GM19455 (cell line): ENCODE data around the gene MIEN1.
"Not testable (repeated sequence)": the region's sequence is repeated elsewhere in the genome, so short reads cannot be mapped to it uniquely, and the experiment has no call there.

Experiments
- ATAC-seq: cut with Tn5 transposase; IDR thresholded peaks from one replicate; pipeline ENCODE4 v1.9.1; 2021; ENCODE audit not compliant: unreplicated experiment

The MIEN1 gene

DNA sequence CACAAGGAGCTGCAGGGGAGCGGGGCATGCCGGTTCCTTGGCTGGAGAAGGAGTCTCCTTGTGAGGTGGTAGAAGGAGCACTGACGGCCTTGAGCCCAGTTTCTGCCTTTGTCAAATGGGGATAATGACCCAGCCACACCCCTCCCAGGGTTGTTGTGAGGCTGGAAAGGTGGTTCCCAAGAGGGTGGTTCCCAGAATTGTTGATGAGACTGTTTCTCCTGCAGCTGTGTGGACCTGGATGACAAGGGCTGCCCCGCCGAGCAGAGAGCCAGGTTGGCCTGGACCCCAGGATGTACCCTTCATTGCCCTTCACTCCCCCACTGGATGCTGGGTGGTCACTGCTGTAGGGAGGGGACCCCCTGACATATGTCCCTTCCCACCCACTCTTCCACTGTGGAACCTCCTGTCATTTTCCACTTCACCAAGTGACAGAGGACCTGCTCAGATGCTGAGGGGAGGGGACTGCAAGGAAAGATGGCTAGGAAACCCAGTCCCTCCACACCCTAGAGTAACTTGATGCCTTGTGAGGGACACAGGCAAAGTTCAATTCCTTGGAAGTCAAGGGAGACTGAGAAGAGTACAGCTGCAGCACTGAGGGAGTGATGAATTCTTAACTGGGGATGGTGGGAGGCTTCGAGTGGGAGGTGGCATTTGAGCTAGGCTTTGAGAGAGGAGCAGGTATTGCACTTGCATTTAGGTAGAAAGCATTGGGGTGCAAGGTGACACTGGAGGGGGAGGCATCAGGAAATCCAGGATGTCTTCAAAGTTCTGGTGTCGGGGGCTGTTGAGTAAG, 10.6 kb downstream of the MIEN1 start:
- no peak for ATAC-seq

DNA sequence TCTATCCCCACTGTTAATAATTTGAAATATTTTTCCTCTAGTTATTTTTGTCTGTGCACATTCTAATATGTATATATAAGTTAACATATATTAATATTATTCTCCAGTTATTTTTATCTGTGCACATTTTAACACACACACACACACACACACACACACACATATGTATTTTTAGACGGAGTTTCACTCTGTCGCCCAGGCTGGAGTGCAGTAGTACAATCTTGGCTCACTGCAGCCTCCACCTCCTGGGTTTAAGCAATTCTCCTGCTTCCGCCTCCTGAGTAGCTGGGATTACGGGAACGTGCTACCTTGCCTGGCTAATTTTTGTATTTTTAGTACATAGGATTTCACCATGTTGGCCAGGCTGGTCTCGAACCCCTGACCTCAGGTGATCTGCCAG, 12.7 kb downstream of the MIEN1 start:
- ATAC-seq: no peak

DNA sequence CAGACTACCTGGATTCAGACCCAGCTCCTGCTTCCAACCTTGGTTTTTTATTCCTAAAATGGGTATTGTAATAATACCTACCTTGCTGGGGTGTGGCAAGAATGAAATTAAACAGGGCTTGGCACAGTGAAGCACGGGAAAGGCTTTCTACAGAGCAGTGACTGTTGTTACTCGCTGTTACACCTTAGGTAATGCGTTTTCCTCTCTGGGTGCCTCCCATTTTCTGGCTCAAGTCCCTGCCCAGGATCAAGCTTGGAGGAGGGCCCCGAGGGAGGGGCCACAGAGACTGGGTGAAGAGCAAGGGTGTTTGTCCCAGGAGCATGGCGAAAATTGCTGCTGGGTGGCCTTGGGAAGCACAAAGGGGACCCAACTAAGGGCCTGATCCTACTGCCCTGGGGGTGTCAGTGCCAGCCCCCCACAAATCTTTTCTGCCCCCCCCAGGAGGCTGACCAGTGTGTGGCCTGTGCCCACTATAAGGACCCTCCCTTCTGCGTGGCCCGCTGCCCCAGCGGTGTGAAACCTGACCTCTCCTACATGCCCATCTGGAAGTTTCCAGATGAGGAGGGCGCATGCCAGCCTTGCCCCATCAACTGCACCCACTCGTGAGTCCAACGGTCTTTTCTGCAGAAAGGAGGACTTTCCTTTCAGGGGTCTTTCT, 13.3 kb downstream of the MIEN1 start:
- ATAC-seq: no peak

DNA sequence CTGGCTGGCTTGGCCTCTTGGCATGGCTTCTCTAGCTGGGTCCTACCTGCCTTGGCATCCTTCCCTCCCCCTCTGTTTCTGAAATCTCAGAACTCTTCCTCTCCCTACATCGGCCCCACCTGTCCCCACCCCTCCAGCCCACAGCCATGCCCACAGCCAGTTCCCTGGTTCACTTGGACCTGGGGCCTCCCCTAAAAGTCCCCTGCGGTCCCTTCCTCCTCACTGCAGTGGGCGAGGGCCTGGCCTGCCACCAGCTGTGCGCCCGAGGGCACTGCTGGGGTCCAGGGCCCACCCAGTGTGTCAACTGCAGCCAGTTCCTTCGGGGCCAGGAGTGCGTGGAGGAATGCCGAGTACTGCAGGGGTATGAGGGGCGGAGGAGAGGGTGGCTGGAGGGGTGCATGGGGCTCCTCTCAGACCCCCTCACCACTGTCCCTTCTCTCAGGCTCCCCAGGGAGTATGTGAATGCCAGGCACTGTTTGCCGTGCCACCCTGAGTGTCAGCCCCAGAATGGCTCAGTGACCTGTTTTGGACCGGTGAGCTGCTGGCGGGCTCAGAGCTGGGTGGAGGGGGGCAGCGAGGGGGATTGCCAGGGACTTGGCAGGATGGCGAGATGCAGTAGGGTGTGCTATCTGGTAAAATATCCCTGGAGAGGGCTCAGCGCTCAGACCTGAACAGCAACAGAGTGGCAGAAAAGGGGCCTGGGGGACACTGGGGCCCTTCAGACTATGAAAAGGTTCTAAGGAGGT, 14.1 kb downstream of the MIEN1 start:
- ATAC-seq: no peak

DNA sequence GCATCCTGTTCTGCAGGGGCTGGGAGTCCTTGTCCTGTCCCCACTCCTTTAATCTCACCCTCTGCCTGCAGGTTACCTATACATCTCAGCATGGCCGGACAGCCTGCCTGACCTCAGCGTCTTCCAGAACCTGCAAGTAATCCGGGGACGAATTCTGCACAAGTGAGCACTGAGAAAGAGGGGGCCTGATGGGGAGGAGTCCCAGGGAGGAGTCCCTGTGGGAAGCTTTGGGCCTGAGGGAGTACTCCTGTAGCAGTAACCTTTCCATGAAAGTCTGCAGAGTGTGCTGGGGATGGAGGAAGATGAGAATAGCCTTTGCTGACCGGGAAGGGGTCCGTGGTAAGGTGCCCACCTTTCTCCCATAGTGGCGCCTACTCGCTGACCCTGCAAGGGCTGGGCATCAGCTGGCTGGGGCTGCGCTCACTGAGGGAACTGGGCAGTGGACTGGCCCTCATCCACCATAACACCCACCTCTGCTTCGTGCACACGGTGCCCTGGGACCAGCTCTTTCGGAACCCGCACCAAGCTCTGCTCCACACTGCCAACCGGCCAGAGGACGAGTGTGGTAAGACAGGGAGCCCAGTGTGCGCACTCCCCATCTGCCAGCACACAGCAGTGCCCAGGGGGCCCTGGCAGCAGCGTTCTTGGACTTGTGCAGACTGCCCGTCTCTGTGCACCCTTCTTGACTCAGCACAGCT, 14.8 kb downstream of the MIEN1 start:
- ATAC-seq: no peak

DNA sequence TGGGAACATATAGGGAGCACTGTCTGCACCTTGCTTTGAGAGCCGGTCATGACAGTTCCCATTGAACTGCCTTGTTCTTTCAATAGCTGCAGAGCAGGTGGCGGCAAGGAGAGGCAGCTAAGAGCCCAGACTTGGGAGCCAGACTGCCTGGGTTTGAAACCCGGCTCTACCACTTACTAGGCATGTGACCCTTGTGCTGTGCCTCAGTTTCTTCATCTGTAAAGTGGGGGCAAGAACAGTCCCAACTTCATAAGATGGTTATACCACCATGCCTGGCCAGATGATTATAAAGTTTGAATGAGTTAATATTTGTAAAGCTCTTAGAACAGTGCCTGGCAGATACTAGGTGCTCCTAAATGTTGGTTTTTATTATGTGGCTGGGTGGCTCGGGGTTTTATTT, 16.1 kb downstream of the MIEN1 start:
- no peak for ATAC-seq

DNA sequence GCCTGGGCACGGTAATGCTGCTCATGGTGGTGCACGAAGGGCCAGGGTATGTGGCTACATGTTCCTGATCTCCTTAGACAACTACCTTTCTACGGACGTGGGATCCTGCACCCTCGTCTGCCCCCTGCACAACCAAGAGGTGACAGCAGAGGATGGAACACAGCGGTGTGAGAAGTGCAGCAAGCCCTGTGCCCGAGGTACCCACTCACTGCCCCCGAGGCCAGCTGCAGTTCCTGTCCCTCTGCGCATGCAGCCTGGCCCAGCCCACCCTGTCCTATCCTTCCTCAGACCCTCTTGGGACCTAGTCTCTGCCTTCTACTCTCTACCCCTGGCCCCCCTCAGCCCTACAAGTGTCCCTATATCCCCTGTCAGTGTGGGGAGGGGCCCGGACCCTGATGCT, 18.5 kb downstream of the MIEN1 start:
- no peak for ATAC-seq

DNA sequence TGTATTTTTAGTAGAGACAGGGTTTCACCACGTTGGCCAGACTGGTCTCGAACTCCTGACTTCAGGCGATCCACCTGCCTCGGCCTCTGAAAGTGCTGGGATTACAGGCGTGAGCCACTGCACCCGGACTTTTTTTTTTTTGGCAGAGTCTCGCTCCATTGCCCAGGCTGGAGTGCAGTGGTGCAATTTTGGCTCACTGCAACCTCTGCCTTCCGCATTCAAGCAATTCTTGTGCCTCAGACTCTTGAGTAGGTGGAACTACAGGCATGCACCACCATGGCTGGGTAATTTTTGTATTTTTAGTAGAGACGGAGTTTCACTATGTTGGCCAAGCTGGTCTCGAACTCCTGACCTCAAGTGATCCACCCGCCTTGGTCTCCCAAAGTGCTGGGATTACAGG, 19.3 kb downstream of the MIEN1 start:
- not testable (repeated sequence) for ATAC-seq

DNA sequence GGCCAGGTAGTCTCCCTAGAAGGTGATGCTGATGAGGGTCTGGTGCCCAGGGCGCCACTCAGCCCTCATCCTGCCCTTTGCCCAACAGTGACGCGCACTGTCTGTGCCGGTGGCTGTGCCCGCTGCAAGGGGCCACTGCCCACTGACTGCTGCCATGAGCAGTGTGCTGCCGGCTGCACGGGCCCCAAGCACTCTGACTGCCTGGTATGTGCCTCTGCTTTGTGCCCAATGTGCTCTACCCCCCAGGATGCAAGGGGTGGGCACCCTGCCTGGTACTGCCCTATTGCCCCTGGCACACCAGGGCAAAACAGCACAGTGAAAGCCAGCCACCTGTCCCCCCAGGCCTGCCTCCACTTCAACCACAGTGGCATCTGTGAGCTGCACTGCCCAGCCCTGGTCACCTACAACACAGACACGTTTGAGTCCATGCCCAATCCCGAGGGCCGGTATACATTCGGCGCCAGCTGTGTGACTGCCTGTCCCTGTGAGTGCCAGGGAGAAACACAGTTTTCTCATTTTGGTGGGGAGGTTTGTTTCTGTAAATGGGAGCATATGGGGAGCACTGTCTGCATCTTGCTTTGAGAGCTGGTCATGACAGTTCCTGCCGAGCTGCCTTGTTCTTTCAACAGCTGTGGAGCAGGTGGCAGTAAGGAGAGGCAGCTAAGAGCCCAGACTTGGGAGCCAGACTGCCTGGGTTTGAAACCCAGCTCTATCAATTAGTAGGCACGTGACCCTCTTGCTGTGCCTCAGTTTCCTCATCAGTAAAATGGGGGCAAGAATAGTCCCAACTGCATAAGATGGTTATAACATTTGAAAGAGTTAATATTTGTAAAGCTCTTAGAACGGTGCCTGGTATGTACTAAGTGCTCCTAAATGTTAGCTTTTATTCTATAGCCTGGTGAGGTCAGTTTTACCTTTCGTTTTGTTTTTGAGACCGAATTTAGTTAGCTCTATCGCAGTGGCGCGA, 20.1 kb downstream of the MIEN1 start:
- ATAC-seq: no peak

DNA sequence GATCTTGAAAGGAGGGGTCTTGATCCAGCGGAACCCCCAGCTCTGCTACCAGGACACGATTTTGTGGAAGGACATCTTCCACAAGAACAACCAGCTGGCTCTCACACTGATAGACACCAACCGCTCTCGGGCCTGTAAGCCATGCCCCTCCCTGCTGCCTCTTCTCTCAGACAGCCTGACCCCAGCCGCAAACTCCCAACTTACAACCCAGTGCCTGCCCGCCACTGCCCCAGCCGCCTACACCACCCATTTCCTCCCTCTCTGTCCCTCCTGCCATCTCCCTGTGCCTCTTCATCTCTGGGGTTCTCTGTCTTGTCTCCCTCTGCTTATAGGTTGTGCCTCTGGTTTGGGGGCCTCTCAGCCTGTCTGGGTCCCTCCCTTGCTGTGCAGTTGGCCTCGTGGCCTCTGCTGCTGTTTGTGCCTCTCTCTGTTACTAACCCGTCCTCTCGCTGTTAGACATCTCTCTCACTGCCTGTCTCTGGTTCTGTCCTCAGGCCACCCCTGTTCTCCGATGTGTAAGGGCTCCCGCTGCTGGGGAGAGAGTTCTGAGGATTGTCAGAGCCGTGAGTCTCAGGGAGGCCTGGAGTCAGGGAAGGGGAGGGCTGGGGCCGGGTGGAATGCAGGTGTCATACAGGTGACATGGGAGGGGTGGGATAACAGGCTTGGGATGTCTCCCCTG, 20.9 kb downstream of the MIEN1 start:
- ATAC-seq: no peak

DNA sequence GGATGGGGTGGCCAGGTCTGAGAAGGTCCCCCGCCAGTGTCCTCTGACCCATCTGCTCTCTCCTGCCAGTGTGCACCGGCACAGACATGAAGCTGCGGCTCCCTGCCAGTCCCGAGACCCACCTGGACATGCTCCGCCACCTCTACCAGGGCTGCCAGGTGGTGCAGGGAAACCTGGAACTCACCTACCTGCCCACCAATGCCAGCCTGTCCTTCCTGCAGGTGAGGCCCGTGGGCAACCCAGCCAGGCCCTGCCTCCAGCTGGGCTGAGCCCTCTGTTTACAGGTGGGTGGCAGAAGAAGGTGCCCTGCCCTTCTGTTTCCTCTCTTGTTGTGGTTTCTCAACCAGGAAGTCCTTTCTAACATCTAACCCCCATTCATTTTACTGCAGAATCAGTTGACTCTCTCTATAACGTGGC, 23.4 kb downstream of the MIEN1 start:
- no peak for ATAC-seq

DNA sequence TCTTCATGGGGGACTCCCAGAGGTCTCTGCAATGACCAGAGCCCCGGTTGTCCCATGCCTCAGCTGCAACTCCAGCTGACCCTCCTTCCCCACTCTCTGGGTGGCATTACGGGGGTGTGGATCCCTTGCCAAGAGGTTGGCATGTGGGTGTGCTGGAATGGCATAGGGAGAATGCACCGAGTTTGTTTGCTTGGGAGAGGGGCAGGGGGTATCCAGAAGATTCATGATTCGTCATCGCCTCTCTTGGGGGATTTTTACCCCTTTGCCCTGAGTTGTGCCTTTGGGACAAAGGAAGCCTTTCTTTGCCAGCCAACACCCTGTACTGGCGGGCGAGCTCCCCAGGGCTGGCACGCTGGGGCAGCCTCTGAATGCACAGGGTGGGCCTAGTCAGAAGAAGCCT, 23.9 kb downstream of the MIEN1 start:
- no peak for ATAC-seq

DNA sequence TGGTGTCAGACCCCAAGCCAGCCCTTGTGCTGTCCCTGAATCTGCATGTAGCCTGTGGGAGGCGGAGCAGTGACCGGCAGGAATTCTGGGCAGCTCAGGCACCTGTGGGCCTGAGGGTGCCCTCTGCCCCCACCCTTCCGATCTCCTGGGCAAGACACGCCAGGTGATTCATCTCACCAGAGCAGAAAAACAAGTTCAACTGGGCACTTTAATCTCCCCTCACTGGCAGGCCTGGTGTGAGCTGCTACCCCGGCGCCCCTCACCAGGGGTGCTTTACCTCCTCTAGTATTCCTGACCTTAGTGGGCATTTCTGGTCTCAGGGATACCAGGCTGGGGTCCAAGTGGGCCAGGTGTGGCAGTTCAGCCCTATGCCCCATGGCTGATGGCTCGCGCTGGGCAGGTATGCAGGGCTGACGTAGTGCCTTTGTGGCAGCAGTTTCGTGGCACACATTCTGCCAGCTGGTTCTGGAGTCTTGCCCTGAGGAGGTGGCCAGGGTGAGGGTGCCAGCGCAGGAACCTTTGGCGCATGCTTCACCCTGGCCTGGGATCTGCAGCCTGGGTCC, 24.5 kb downstream of the MIEN1 start:
- ATAC-seq: no peak

DNA sequence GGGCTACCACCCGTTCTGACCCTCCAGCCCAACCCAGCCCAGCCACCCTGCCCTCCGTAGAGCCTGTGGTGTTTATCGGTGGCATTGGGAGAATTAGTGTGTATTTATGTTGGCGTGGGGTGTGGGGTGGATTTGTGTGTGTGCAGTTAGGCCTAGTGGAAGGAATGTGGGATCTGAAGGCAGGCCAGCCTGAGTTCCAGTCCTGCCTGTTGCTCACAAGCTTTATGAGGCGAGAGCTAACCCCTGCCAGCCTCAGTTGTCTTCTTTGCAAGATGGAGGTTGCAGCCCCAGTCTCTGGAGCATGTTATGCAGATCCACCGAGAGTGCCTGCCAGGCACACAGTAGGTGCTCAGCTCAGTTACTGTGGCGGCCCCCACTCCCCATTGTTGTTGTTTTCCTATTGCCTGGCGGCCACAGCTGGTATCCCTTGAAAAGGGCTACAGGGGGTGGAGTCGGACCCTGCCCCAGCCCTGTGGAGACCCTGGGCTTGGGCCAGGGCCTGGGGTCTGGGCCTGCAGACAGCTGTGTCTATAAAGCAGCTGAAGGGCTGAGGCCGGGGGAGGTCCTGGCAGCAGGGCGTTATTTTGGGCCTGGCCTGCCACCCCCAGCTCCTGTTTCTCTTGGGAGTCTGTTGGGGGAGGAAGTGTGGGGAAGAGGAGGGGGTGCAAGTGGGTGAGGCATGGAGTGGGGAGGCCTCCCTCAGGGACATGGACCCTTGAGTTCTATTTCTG, 25.3 kb downstream of the MIEN1 start:
- ATAC-seq: no peak

DNA sequence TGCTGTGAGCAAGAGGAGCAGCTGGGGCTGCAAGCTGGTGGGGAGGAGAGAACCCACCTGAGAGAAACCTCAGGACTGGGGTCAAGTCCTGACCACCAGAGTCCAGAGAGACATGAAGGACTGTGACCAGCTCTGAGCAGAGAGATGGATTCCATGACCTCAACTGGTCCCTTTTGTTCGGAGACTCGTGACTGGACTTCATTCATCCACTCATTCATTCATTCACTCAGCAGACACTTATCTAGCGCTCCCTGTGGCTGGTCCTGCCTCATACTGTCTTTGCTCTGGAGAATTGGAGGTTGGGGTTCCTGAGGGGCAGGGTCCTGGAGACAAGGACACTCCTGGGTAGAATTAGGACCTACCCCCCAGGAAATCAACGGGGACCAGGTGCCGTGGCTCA, 26.4 kb downstream of the MIEN1 start:
- no peak for ATAC-seq

DNA sequence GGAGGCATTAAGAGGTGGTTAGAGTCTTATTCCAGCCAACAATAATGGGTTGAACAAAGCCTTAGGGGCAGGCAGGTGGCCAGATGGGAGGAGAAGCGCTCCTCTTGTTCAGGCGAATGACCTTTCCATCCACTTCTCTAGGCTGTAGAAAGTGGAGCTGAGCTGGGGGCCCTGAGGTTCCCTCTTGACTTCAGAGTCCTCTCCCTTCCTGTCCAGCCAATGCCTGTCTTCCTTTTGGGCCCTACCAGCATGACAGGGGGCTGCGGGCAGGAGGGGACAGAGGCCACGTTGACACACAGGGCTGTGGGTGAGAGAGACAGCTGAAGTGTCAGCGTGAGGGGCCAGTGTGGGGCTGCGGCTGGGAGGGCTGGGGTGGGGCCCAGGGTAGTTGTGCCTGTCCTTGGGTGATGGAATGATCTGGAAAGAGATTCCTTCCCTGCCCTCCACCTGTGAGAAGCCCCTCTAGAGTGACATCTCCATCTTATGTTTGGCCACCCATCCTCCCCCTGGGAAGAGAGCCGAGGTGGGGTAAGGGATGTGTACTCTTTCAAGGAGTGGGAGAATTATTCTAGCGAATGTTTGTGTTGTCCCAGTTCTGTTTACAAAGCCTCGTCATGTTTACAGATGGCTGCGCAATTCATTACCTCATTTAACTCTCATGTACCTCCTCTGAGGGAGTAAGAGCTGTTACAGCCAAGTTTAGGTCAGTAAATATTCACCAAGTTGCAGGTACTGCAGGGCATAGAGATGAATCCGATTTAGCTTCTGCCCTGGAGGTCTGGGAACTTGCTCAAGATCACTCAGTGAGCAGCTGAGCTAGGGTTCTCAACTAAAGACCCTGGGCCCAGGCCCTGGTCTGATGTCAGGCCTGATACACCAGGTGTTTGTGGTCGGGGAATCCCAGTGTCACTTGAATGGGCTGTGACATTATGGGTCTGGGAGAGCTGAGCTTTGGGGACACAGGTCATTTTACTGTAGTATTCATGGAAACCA, 27.1 kb downstream of the MIEN1 start:
- ATAC-seq: no peak

DNA sequence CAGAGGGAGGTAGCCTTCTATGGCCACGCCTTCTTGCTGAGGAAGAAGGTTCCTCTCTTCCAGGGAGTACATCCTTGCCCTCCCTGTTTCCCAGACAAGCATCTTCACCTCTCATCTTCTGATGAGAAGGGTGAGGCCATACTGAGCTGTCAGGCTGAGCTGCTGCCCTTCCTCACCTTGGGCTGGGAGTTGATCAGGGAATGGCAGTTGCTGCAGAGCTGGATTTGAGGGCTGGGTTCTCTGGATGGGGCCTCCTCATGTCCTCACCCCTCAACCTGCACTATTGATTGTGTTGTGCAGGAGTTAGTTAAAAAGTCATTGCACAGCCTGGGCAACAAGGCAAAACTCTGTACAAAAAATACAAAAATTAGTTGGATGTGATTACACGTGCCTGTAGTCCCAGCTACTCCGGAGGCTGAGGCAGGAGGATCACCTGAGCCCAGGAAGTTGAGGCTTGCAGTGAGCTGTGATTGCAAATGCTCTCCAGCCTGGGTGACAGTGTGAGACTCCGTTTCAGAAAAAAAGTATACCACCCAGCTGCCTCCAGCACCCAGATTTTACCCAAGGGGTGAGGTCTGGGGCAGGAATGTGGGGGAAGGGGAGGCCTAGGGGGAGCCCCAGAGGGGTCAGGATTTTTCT, 28.4 kb downstream of the MIEN1 start:
- ATAC-seq: no peak
